HK-2 (cell line): Measurements from ENCODE around the gene KANSL1.

ENCODE experiments used
- DNase-seq: peaks from one replicate; pipeline ENCODE4 v3.0.0-alpha.2; 2018; ENCODE audit not compliant: unreplicated experiment

The KANSL1 gene

DNA sequence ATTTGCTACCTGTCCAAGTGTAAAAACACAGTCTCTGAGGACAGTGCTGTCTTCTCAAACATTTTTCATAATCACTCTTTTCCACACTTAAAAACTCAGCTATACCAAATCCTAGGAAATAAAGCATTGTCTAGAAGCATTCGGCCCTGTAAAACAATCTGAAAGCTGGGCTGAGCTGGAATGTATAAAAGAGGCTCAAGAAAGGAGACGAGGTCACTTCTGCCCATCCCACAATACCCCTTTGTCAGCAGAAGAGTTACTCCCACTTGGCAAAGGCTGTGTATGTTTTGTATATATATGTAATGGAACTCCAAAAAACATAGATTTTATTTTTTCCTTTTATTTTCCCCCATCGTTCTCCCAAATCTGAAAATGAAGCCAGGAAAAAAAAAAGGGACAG lies 150.3 kb downstream of the KANSL1 start:
- DNase-seq, result no peak

DNA sequence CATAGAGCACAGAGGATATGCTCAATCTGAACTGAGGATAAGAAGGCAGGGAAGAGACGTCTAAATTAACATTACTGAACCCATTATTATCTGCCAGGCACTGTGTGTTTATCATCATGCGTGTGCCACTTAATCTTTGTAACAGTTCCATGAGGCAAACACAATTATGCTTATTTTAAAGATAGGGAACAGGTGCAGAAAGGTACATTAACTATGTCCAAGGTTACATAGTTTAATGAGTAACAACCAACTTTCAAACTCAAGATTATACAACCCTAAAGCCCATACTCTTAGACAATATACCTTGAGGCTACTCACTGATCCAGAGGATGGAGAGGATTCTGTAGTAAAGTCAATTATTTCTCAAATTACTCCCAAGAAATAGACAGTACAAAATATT lies 151.0 kb downstream of the KANSL1 start:
- DNase-seq, result no peak

DNA sequence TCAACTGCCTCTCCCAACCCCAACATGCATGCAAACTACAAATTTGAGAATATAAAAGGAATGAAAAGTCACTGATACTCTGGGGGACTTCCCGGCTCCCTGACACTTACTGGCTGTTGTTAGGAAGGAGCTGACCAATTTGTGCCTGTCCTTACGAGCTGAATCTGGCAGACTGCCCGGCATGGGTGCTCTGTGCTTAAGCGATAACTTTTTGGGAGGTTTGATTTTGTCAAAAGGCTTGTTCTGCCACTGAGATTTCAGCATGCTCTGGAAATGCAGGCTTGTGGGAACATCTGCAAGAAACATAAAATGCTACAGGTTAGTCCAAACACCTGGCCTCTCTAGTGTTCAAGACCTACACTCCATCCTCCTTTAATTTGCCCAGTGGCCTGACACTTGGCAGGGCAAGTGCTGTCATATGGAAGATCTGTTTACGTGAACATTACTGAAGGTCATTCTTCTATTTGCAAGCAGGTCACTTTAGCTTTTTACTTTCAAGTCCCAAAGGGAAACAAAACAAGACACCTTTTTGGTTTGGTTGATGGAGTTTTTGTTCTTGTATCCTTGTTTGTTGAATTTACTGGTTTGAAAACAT lies 153.5 kb downstream of the KANSL1 start:
- DNase-seq, result no peak

DNA sequence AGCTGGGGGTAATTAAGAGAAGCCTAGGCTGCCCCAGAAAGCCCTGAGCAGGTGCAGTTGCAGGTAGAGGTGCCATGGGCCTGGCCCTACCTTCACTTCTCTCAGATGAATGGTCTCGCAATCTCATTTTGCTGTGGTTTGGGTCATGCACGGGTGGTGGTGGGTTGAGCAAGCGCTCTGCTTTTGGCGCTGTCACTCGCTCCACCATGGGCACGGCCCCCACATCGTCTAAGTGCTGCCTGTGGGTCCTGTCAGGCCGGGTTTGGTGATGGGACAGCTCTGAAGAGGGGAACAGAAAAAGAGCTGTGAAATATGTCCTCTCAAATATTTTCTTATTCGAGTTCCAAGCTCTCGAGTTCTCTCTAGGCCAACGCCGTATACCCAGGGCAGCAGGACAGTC lies 154.3 kb downstream of the KANSL1 start:
- no peak for DNase-seq

DNA sequence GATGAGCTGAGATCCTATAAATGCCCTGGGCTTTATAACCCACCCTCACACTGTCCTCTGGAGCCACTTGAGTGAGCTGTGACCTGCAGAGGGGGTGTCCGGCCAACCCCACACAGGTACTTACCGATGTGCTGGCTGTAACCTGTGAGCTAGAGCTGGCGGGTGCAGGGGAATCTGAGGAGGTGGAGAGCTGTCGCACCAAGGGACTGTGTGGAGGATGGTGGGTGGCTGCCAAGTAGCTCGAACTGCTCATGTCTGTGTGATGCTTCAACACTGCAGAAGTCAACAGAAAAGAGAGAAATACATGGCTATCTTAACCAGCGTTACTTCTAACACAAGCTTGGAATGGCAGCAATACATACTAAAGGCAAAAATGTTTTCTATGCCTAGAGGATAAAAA lies 154.8 kb downstream of the KANSL1 start:
- DNase-seq, result no peak

DNA sequence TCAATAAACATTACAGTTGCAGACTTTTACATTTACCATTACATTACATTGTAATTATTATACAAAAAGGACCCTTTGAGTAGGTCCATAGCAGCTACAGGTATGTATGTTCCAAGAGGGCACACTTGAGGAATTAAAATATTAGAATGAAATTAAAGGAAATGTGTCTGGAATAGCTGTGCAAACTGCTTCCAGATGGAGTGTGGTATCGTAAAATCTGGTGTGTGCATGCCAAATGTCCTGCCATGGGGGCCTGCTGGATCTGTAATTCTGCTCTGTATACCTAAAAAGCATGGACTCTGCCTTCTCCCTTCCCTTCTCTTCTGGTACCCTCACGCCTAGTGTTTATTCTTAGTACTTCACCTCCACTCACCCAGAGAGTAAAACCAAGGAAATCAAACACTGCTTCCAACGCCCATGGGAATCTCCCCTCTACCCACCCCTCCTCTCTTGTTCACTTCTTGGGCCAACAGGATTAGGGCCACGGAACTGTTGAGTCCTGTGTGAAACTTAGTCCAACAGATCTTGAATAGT lies 155.4 kb downstream of the KANSL1 start:
- DNase-seq, result no peak

DNA sequence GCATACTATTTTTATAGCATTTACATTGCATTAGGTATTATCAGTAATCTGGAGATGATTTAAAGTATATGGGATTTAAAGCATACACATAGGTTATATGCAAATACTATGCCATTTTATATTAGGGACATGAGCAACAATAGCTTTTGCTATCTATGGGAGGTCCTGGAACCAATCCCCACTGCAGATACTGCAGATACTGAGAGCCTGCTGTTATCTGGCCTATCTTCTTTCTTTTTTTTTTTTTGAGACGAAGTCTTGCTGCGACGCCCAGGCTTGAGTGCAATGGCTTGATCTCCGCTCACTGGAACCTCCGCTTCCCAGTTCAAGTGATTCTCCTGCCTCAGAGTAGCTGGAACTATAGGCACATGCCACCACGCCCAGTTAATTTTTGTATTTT lies 156.7 kb downstream of the KANSL1 start:
- no peak for DNase-seq

DNA sequence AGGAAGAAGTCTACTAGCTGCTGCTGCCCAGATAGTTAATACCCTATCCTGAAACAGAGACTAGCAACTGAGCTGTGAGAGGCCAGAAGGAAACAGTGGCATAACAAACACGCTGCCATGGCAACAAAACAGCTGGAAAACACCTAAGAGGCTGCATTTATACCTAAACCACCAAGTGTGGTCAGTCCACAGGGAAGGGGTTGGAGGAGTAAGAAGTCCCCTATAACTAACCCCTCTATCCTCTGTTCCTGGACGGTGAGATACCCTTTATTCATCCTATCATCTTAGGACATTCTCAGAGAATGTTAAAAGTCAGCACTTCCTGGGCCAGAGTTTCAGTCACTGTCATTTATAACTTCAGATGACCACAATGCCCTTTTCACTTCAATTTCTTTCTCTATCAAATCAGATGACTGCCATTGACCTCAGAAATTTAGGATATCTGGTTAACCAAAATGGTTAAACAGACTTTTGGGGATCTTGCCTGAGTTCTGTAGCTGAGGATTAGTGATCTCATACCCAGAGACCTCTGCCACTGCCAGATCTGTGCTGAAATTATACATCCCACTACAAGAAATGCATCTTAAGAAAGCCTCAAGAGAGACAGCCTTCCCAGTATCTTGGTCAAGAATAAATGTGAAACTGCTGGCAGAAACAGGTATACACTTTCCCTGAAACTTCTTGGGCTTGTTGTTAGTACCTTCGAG lies 158.0 kb downstream of the KANSL1 start:
- no peak for DNase-seq

DNA sequence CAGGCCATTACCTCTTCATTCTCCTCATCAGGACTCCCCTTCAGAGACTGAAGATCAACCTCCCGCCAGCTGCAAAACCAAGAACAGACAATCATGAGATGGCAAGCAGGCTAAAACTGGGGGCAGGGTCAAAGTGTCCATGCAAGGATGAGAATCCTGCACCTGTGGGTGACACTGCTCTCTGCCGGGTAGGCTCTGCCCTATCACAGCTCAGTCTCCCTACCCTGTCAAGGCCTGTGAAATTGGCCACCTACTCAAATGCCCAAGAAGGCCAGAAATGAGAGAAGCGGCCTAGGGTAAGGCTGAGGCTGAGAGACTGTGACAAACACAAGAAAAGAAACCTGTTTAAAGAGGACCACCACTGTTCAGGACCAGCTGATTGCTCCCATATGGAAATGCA lies 159.8 kb downstream of the KANSL1 start:
- DNase-seq, result no peak

DNA sequence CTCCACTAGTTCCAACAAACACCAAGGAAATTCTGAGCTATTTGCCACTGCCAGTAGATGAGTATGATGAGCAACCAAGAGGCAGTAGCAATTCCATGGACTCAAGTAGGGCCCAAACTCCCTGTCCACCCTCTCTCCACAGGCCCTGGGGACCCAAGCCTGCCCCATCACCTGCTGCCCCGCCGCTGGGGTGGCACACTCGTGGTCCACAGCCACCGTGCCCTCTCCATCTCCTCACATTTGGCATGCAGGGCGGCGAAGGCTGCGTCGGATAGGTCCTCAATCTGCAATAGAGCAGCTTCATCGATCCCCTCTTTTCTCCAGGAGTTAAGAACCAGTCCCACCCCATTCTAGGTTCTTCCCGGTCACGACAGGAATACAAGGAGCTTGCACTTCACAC lies 160.3 kb downstream of the KANSL1 start:
- no peak for DNase-seq

DNA sequence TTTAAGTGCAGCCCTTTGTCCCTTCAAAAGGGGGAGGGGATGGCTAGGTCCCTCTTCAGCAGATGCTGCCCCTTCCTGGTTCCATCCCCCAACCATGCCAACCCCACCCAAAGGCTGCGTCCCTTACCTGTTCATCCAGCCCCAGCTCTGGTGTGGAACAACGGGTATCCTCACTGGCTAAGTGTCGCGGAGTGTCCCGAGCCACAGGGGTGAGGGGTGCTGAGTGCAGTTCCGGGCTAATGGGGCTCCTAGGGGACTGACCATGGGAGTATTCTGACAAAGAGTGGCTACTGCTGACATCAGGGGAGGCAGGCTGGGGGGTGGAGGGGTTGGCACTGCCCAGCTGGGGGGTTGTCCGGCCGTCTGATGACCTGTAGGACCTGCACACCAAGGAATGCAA lies 161.3 kb downstream of the KANSL1 start:
- no peak for DNase-seq

DNA sequence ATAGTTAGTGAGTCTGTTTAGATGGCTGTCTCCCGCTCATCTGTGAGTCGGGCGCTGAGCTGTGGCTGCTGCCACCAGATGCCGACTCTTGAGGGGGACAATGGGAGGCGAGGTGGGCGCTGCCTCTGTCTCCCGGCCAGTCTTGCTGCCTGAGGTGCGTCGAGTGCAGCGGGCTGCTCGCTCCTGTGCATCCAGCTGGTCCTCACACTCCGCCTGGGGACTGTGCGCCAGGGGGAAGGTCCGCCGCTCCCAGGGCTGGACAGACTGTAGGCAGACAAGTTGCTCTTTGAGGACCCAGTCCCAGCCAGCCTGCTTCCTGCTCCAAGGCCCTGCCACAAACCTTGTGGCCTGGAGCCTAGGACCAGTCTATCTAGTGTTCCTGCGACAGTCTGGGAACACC lies 161.8 kb downstream of the KANSL1 start:
- no peak for DNase-seq

DNA sequence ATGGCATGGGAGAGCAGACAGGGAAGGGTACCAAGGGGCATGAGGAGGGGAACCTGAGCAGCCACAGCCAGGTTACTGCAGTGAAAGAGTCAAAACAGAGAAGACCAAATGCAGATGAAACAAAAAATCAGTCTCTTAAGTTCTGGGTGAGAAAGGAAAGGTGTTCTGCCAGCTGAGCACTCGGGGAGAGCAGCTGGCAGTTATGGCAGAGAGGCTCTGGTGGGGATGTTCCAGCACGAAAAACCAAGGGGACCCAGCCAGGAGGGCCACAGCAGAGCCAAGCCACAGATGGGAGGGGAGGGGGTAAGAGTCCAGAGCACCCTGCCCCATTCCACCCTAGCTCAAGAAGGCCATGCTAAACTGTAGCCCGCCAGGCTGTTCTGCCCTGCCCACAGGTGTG lies 162.5 kb downstream of the KANSL1 start:
- no peak for DNase-seq

DNA sequence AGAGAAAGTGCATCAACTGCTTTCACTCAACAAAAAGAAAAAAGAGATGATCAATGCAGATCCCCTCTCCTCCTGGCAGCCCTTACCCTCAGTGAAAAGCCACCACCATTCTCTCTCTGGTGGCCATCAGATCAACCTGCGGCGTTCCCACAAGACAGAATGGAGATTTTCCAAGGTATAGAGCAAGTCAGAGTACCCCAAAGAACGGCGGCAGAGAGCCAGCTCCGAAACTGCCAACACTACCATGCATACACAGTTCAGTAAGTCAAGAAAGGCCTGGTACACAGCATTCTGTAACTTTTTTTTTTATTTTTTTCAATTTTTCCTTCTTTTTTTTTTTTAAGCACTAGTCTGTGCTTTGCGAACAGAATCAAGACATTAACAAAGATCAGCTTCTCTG lies 163.6 kb downstream of the KANSL1 start:
- no peak for DNase-seq

DNA sequence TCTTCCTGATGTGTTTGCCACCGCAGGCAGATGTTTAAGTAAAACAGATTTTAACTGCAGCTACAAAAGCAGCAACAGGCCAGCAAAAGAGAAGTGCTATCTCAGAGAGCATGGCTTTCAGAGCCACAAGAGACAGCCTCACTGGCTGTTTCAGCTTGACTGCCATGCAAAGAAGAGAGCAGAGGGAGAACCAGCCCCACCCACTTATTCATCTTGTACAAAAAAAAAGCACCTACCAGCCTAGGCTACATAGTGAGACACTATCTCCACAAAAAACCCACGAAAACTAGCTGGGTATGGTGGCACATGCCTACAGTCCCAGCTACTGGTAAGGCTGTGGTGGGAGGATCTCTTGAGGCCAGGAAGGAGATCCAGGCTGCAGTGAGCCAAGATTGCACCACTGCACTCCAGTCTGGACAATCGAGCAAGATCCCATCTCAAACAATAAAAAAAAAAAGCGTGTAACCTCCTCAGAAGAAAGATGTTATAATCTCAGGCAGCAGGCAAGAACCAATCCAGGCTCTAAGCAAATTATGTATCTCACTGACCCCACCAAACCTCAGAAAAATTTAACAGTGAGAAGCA lies 164.2 kb downstream of the KANSL1 start:
- no peak for DNase-seq

DNA sequence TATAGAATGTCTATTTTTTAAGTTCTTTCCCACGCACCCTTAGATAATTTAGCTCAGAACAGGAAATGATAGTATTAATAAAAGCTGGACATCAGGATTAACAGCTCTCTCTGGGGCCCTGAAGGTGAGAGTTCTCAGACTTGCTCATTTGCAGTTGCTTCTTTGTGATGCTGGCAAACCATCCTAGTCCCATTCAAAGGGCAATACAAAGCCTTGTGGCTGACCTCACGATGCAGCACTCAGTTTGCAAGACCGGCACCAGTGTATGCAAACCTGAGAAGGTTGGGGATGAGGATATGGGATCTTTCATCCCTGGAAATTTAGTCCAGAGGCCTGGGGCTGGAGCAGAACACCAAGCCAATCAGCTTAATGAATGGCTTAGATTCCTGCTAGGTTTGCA lies 164.9 kb downstream of the KANSL1 start:
- no peak for DNase-seq

DNA sequence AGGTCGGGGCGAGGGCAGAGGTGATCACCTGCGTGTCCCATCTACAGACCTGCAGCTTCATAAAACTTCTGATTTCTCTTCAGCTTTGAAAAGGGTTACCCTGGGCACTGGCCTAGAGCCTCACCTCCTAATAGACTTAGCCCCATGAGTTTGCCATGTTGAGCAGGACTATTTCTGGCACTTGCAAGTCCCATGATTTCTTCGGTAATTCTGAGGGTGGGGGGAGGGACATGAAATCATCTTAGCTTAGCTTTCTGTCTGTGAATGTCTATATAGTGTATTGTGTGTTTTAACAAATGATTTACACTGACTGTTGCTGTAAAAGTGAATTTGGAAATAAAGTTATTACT lies 165.3 kb downstream of the KANSL1 start:
- DNase-seq, result no peak

DNA sequence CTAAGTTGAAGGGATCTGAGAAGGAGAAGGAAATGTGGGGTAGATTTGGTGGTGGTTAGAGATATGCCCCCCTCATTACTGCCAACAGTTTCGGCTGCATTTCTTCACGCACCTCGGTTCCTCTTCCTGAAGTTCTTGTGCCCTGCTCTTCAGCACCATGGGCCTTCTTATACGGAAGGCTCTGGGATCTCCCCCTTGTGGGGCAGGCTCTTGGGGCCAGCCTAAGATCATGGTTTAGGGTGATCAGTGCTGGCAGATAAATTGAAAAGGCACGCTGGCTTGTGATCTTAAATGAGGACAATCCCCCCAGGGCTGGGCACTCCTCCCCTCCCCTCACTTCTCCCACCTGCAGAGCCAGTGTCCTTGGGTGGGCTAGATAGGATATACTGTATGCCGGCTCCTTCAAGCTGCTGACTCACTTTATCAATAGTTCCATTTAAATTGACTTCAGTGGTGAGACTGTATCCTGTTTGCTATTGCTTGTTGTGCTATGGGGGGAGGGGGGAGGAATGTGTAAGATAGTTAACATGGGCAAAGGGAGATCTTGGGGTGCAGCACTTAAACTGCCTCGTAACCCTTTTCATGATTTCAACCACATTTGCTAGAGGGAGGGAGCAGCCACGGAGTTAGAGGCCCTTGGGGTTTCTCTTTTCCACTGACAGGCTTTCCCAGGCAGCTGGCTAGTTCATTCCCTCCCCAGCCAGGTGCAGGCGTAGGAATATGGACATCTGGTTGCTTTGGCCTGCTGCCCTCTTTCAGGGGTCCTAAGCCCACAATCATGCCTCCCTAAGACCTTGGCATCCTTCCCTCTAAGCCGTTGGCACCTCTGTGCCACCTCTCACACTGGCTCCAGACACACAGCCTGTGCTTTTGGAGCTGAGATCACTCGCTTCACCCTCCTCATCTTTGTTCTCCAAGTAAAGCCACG lies 165.9 kb downstream of the KANSL1 start:
- DNase-seq, result no peak

DNA sequence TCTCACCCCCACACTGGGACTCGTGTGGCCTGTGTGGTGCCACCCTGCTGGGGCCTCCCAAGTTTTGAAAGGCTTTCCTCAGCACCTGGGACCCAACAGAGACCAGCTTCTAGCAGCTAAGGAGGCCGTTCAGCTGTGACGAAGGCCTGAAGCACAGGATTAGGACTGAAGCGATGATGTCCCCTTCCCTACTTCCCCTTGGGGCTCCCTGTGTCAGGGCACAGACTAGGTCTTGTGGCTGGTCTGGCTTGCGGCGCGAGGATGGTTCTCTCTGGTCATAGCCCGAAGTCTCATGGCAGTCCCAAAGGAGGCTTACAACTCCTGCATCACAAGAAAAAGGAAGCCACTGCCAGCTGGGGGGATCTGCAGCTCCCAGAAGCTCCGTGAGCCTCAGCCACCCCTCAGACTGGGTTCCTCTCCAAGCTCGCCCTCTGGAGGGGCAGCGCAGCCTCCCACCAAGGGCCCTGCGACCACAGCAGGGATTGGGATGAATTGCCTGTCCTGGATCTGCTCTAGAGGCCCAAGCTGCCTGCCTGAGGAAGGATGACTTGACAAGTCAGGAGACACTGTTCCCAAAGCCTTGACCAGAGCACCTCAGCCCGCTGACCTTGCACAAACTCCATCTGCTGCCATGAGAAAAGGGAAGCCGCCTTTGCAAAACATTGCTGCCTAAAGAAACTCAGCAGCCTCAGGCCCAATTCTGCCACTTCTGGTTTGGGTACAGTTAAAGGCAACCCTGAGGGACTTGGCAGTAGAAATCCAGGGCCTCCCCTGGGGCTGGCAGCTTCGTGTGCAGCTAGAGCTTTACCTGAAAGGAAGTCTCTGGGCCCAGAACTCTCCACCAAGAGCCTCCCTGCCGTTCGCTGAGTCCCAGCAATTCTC lies 166.8 kb downstream of the KANSL1 start:
- DNase-seq, result no peak

DNA sequence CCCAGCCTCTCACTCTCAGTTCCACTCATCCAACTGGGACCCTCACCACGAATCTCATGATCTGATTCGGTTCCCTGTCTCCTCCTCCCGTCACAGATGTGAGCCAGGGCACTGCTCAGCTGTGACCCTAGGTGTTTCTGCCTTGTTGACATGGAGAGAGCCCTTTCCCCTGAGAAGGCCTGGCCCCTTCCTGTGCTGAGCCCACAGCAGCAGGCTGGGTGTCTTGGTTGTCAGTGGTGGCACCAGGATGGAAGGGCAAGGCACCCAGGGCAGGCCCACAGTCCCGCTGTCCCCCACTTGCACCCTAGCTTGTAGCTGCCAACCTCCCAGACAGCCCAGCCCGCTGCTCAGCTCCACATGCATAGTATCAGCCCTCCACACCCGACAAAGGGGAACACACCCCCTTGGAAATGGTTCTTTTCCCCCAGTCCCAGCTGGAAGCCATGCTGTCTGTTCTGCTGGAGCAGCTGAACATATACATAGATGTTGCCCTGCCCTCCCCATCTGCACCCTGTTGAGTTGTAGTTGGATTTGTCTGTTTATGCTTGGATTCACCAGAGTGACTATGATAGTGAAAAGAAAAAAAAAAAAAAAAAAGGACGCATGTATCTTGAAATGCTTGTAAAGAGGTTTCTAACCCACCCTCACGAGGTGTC lies 167.6 kb downstream of the KANSL1 start:
- DNase-seq, result no peak

DNA sequence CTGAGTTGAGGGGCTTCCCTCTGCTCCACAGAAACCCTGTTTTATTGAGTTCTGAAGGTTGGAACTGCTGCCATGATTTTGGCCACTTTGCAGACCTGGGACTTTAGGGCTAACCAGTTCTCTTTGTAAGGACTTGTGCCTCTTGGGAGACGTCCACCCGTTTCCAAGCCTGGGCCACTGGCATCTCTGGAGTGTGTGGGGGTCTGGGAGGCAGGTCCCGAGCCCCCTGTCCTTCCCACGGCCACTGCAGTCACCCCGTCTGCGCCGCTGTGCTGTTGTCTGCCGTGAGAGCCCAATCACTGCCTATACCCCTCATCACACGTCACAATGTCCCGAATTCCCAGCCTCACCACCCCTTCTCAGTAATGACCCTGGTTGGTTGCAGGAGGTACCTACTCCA lies 168.2 kb downstream of the KANSL1 start:
- DNase-seq, result no peak
